ENCODE results near the gene CCDC60.

CCDC60 gene

DNA sequence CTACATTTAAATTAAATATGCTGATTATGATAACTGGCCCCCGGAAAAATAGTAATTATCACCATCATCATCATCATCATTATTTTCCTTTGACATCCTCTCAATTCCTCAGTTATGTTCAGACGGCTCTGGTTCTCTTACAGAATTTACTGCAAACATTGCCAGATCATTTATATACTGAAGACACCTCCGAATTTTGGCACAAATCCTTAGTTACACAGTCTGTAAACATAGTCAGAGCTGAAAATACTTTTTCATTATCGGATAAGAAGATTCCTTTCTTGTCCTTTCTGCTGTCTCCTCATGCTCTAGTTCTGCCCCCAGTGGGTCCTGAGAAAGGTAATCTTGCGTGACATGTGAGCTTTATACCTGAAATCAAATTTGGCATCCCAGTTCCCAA lies 40.3 kb upstream of the CCDC60 start:
- Histone ChIP-seq H2BK5ac (ENCODE audit: low read depth, low read length, poor library complexity, severe bottlenecking) (no peak overlapping the region), H3K4me3 (ENCODE audit: insufficient read depth in 1 of 2, low read depth in 1 of 2, low read length in 2 of 2) (no peak overlapping the region), H4K8ac (ENCODE audit: low read length) (no peak overlapping the region), H3K79me1 (replicated peaks; ENCODE audit: low read length, poor library complexity, severe bottlenecking) (no peaks in the 10 kb centered on the region), H3K18ac (ENCODE audit: low read depth in 1 of 2, low read length in 2 of 2) (no peak overlapping the region), H3K9ac (ENCODE audit: low read length) (no peak overlapping the region), H3K23ac (ENCODE audit: low read length in 2 of 2) (no peak overlapping the region), H3K4me1 (ENCODE audit: control insufficient read depth, insufficient read depth, low read depth, low read length) (no peaks in the 10 kb centered on the region), H3K14ac (ENCODE audit: low read length in 2 of 2) (no peak overlapping the region), H2AK5ac (ENCODE audit: low read length, severe bottlenecking) (no peak overlapping the region), H3K9me3 (ENCODE audit: control insufficient read depth, low read length) (no peaks in the 10 kb centered on the region), H3K4ac (ENCODE audit: low read depth in 1 of 2, low read length in 2 of 2) (no peak overlapping the region), H4K91ac (ENCODE audit: low read length) (no peak overlapping the region), H3K36me3 (ENCODE audit: control insufficient read depth in 1 of 2, insufficient read depth in 2 of 2, low read depth in 1 of 2, low read length in 2 of 2) (no peaks in the 10 kb centered on the region), H2BK15ac (ENCODE audit: low read depth, poor library complexity, severe bottlenecking) (no peak overlapping the region), H3K4me2 (ENCODE audit: low read length, poor library complexity, severe bottlenecking) (no peak overlapping the region), H3K27ac (ENCODE audit: low read length, poor library complexity, severe bottlenecking) (no peak overlapping the region), H2BK120ac (ENCODE audit: low read depth, low read length) (no peak overlapping the region), H2BK12ac (ENCODE audit: low read length in 2 of 2) (no peak overlapping the region), H2AFZ (ENCODE audit: low read depth, low read length) (no peak overlapping the region), H3K27me3 (ENCODE audit: control insufficient read depth in 1 of 2, insufficient read depth in 1 of 2, low read length in 2 of 2) (peaks cover 0 to 7% of the 10 kb centered on the region in 2 experiments)
- WGBS, result 65% methylated on average over 5 of the region's 5 CpGs
- no peak for DNase-seq

GRCh38 chr12:119296535-119296934 lies 38.0 kb upstream of the CCDC60 start:
- H3K9me3 ChIP-seq (ENCODE audit: control insufficient read depth, low read length), result no peaks in the 10 kb centered on the region
- WGBS, result 75% methylated on average over 1 of the region's 2 CpGs
- no peak overlapping the region for H4K91ac ChIP-seq (ENCODE audit: low read length)
- no peak overlapping the region for H3K27ac ChIP-seq (ENCODE audit: low read length, poor library complexity, severe bottlenecking)
- no peak overlapping the region for H3K4me2 ChIP-seq (ENCODE audit: low read length, poor library complexity, severe bottlenecking)
- H3K14ac ChIP-seq (ENCODE audit: low read length in 2 of 2), result no peak overlapping the region
- no peak overlapping the region for H3K4me3 ChIP-seq (ENCODE audit: insufficient read depth in 1 of 2, low read depth in 1 of 2, low read length in 2 of 2)
- H2BK120ac ChIP-seq (ENCODE audit: low read depth, low read length), result no peak overlapping the region
- no peak overlapping the region for H3K18ac ChIP-seq (ENCODE audit: low read depth in 1 of 2, low read length in 2 of 2)
- H2BK15ac ChIP-seq (ENCODE audit: low read depth, poor library complexity, severe bottlenecking), result no peak overlapping the region
- no peak overlapping the region for H2AFZ ChIP-seq (ENCODE audit: low read depth, low read length)
- no peak overlapping the region for H3K9ac ChIP-seq (ENCODE audit: low read length)
- H2BK5ac ChIP-seq (ENCODE audit: low read depth, low read length, poor library complexity, severe bottlenecking), result no peak overlapping the region
- peaks cover 0 to 7% of the 10 kb centered on the region in 2 experiments for H3K27me3 ChIP-seq (ENCODE audit: control insufficient read depth in 1 of 2, insufficient read depth in 1 of 2, low read length in 2 of 2)
- DNase-seq, result no peak
- no peak overlapping the region for H4K8ac ChIP-seq (ENCODE audit: low read length)
- H3K79me1 ChIP-seq (replicated peaks; ENCODE audit: low read length, poor library complexity, severe bottlenecking), result no peaks in the 10 kb centered on the region
- no peak overlapping the region for H2BK12ac ChIP-seq (ENCODE audit: low read length in 2 of 2)
- H3K4me1 ChIP-seq (ENCODE audit: control insufficient read depth, insufficient read depth, low read depth, low read length), result no peaks in the 10 kb centered on the region
- no peak overlapping the region for H2AK5ac ChIP-seq (ENCODE audit: low read length, severe bottlenecking)
- no peak overlapping the region for H3K4ac ChIP-seq (ENCODE audit: low read depth in 1 of 2, low read length in 2 of 2)
- H3K23ac ChIP-seq (ENCODE audit: low read length in 2 of 2), result no peak overlapping the region
- H3K36me3 ChIP-seq (ENCODE audit: control insufficient read depth in 1 of 2, insufficient read depth in 2 of 2, low read depth in 1 of 2, low read length in 2 of 2), result no peaks in the 10 kb centered on the region

GRCh38 chr12:119299130-119299529 lies 35.4 kb upstream of the CCDC60 start:
- H4K91ac ChIP-seq (ENCODE audit: low read length), result no peak overlapping the region
- no peak overlapping the region for H2BK15ac ChIP-seq (ENCODE audit: low read depth, poor library complexity, severe bottlenecking)
- H4K8ac ChIP-seq (ENCODE audit: low read length), result no peak overlapping the region
- no peaks in the 10 kb centered on the region for H3K79me1 ChIP-seq (replicated peaks; ENCODE audit: low read length, poor library complexity, severe bottlenecking)
- no peak overlapping the region for H3K18ac ChIP-seq (ENCODE audit: low read depth in 1 of 2, low read length in 2 of 2)
- H3K4me1 ChIP-seq (ENCODE audit: control insufficient read depth, insufficient read depth, low read depth, low read length), result no peaks in the 10 kb centered on the region
- no peak overlapping the region for H2BK12ac ChIP-seq (ENCODE audit: low read length in 2 of 2)
- no peak overlapping the region for H3K23ac ChIP-seq (ENCODE audit: low read length in 2 of 2)
- H3K9me3 ChIP-seq (ENCODE audit: control insufficient read depth, low read length), result no peaks in the 10 kb centered on the region
- H2AK5ac ChIP-seq (ENCODE audit: low read length, severe bottlenecking), result no peak overlapping the region
- DNase-seq, result no peak
- no peak overlapping the region for H3K4me2 ChIP-seq (ENCODE audit: low read length, poor library complexity, severe bottlenecking)
- H3K27ac ChIP-seq (ENCODE audit: low read length, poor library complexity, severe bottlenecking), result no peak overlapping the region
- H3K4me3 ChIP-seq (ENCODE audit: insufficient read depth in 1 of 2, low read depth in 1 of 2, low read length in 2 of 2), result no peak overlapping the region
- H2AFZ ChIP-seq (ENCODE audit: low read depth, low read length), result no peak overlapping the region
- no peak overlapping the region for H2BK120ac ChIP-seq (ENCODE audit: low read depth, low read length)
- H3K36me3 ChIP-seq (ENCODE audit: control insufficient read depth in 1 of 2, insufficient read depth in 2 of 2, low read depth in 1 of 2, low read length in 2 of 2), result no peaks in the 10 kb centered on the region
- no peak overlapping the region for H2BK5ac ChIP-seq (ENCODE audit: low read depth, low read length, poor library complexity, severe bottlenecking)
- H3K14ac ChIP-seq (ENCODE audit: low read length in 2 of 2), result no peak overlapping the region
- no peak overlapping the region for H3K9ac ChIP-seq (ENCODE audit: low read length)
- no peak overlapping the region for H3K4ac ChIP-seq (ENCODE audit: low read depth in 1 of 2, low read length in 2 of 2)
- H3K27me3 ChIP-seq (ENCODE audit: control insufficient read depth in 1 of 2, insufficient read depth in 1 of 2, low read length in 2 of 2), result peaks cover 0 to 7% of the 10 kb centered on the region in 2 experiments

DNA sequence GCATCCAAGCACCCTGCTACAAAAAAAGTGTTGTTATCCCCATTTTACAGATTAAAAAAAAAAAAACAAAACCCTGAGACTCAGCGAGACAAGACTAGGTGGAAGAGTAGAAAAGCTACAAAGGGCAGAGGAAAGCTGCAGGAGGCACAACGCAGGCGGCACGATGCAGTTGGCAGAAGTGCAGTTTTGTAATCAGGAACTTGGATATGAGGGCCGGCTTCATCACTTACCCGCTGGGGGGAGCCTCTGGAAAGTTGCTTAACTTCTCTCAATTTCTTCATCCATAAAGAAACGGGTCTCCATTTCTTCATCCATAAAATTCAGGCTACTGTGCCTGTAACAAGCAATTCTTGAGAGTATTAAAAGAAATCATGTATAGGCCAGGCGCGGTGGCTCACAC lies 33.1 kb upstream of the CCDC60 start:
- no peak overlapping the region for H3K4me2 ChIP-seq (ENCODE audit: low read length, poor library complexity, severe bottlenecking)
- no peak overlapping the region for H2BK5ac ChIP-seq (ENCODE audit: low read depth, low read length, poor library complexity, severe bottlenecking)
- H3K14ac ChIP-seq (ENCODE audit: low read length in 2 of 2), result no peak overlapping the region
- H3K27ac ChIP-seq (ENCODE audit: low read length, poor library complexity, severe bottlenecking), result no peak overlapping the region
- H3K4me1 ChIP-seq (ENCODE audit: control insufficient read depth, insufficient read depth, low read depth, low read length), result no peaks in the 10 kb centered on the region
- no peaks in the 10 kb centered on the region for H3K27me3 ChIP-seq (ENCODE audit: control insufficient read depth in 1 of 2, insufficient read depth in 1 of 2, low read length in 2 of 2)
- H2AK5ac ChIP-seq (ENCODE audit: low read length, severe bottlenecking), result no peak overlapping the region
- H3K23ac ChIP-seq (ENCODE audit: low read length in 2 of 2), result no peak overlapping the region
- no peaks in the 10 kb centered on the region for H3K9me3 ChIP-seq (ENCODE audit: control insufficient read depth, low read length)
- H2BK12ac ChIP-seq (ENCODE audit: low read length in 2 of 2), result no peak overlapping the region
- H3K4me3 ChIP-seq (ENCODE audit: insufficient read depth in 1 of 2, low read depth in 1 of 2, low read length in 2 of 2), result no peak overlapping the region
- DNase-seq, result no peak
- no peak overlapping the region for H2BK120ac ChIP-seq (ENCODE audit: low read depth, low read length)
- no peak overlapping the region for H2BK15ac ChIP-seq (ENCODE audit: low read depth, poor library complexity, severe bottlenecking)
- no peak overlapping the region for H2AFZ ChIP-seq (ENCODE audit: low read depth, low read length)
- 90% methylated on average over 7 of the region's 9 CpGs for WGBS
- H3K36me3 ChIP-seq (ENCODE audit: control insufficient read depth in 1 of 2, insufficient read depth in 2 of 2, low read depth in 1 of 2, low read length in 2 of 2), result no peaks in the 10 kb centered on the region
- H3K18ac ChIP-seq (ENCODE audit: low read depth in 1 of 2, low read length in 2 of 2), result no peak overlapping the region
- H4K91ac ChIP-seq (ENCODE audit: low read length), result no peak overlapping the region
- no peak overlapping the region for H3K9ac ChIP-seq (ENCODE audit: low read length)
- no peak overlapping the region for H4K8ac ChIP-seq (ENCODE audit: low read length)
- no peak overlapping the region for H3K4ac ChIP-seq (ENCODE audit: low read depth in 1 of 2, low read length in 2 of 2)
- no peaks in the 10 kb centered on the region for H3K79me1 ChIP-seq (replicated peaks; ENCODE audit: low read length, poor library complexity, severe bottlenecking)
